Measurements from ENCODE around the gene SHANK3.
"Not testable (repeated sequence)": the region's sequence is repeated elsewhere in the genome, so short reads cannot be mapped to it uniquely, and the experiment has no call there.

SHANK3 gene

GRCh38 chr22:50653256-50653655, 19.4 kb upstream of the SHANK3 start:
- DNase-seq (ENCODE audit: low read depth in 4 of 4, low spot score in 1 of 4): no peak

GRCh38 chr22:50654664-50655063, 18.0 kb upstream of the SHANK3 start:
- not testable (repeated sequence) for DNase-seq (ENCODE audit: low read depth in 4 of 4, low spot score in 1 of 4)

- no peak for DNase-seq (ENCODE audit: low read depth in 4 of 4, low spot score in 1 of 4)
Measured at GRCh38 chr22:50656122-50657070, 16.2 kb upstream of the SHANK3 start.

GRCh38 chr22:50657925-50658324, 14.7 kb upstream of the SHANK3 start:
- no peak for DNase-seq (ENCODE audit: low read depth in 4 of 4, low spot score in 1 of 4)

- DNase-seq (ENCODE audit: low read depth in 4 of 4, low spot score in 1 of 4): not testable (repeated sequence)
Measured at GRCh38 chr22:50659711-50660110, 12.9 kb upstream of the SHANK3 start.

DNA sequence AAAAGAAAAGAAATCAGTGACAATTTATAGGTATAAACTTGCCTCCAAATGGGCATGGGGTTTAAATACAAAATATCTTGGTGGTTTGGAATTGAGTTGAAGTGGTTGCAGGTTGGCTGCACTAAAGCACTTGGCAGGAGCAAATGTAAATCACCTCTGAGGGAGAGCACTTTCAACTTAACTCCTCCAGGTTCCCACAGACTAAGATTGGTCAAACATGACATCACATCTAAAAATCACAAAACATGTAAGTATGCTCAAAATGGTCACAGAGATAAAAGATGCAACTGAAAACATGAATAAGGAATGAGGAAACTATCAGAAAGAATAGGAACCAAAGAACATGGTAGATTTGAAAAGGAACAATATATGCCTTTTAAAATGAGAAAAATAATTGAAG, 12.3 kb upstream of the SHANK3 start:
- DNase-seq (ENCODE audit: low read depth in 4 of 4, low spot score in 1 of 4): no peak

GRCh38 chr22:50665212-50665611, 7.4 kb upstream of the SHANK3 start:
- DNase-seq (ENCODE audit: low read depth in 4 of 4, low spot score in 1 of 4): no peak

DNA sequence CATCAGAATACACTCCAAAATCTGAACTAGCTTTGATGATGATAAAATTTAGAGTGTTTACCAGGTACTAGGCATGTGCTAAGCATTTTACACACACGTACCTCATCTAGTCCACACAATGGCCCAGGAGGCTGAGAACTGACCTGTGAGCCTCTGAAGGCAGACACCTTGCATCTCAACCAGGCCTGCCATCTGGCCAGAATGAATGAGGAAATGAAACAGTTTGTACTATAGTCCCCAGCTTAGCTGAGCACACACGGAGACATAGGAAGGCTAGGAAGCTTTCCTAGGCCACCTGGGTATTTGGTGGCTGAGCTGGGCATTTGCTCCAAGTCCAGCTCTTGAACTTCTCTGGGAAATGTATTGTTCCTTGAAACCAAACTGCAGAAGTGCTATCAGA, 6.9 kb upstream of the SHANK3 start:
- no peak for DNase-seq (ENCODE audit: low read depth in 4 of 4, low spot score in 1 of 4)

GRCh38 chr22:50670513-50670912, 2.1 kb upstream of the SHANK3 start:
- no peak for DNase-seq (ENCODE audit: low read depth in 4 of 4, low spot score in 1 of 4)

DNA sequence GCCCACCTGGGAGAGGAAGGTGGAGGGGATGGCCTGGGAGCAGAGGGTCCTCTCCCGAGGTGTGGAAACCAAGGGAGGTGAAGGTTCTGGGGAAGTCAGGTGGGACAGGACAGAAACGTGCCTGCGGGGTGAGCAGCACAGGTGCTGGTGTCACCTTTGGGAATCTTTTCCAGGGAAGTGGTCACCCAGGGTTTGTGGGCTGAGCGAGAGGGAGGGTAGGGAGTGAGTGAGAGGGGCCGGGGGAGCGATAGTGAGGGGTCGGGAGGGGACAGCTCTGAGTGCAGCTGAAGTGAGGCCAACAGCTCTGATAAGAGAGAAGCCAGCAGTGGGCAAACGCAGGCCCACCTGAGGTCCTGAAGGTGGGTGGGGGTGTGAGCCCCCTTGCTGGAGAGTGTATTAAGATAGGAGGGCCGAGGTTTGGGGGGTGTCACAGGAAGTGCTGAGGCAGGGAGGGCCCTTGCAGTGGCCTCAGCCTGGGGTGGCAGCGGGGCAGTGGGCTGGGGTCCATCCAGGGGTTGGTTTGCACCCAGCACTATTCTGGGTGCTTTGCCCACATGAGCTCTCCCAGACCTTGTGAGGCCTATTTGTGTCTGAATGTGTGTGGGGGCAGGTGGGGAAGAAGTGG, 1.6 kb upstream of the SHANK3 start:
- no peak for DNase-seq (ENCODE audit: low read depth in 4 of 4, low spot score in 1 of 4)

DNA sequence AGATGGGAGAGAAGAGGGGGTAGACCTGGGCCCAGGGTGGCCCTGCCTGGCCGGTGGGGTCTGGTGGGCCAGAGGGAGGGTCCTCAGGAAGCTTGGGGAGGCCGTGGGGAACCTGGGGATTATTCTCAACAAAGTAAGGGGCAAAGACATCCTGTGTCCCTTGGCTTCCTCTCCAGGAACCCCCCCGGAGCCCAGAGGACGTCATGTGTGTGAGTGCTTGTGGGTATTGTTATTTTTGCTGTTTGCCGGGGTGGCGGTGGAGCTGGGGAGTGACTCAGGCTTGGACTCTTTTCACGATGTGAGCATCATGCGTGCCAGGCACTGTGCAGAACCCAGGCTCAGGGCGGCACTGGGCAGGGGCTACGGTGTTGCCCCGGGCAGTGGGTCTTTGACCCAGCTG, 982 bp upstream of the SHANK3 start:
- no peak for DNase-seq (ENCODE audit: low read depth in 4 of 4, low spot score in 1 of 4)

- DNase-seq (ENCODE audit: low read depth in 4 of 4, low spot score in 1 of 4): no peak
Measured at GRCh38 chr22:50672041-50672440, 582 bp upstream of the SHANK3 start.

DNA sequence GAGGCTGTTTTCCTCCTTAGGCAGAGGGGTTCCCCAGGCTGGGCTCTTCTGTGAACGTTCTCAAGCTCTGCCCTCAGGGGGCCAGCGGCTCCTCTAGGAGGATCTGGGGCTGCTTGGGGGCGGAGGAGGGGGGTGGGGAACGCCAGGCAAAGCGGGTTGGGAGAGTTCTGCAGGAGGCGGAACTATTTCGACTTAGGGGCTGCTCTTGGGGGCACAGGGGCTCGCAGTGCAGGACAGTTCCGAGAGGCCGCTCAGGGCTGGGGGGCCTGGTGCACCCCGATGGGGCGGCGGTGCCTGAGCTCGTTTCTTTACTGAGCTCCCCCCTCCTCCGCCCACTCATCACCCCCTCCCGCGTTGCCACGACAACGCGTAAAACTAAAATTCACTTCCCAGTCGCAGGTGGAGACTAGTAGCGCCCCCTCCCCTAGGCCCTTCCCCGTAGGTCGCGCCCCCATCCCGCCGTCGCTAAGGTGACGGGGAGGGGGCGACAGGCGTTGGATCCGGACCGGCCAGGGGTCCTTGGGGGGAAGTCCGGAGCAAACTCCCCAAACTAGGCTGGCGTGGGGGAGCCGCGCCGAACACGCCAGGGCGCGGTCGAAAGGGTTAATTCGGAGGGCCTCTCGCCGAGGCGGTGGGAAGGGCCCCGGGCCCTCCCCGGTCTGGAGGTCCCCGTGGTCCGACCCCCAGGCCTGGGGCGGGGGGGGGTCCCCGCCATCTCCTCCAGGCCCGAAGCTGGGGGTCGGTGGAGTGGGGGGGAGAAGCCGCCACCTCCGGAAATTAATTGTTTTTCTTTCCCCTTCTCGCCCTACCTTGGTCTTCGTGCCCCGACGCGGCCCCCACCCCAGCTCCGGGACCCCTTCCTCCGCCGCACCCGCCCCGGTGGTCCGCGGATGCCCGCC, 857 bp downstream of the SHANK3 start:
- no peak for DNase-seq (ENCODE audit: low read depth in 4 of 4, low spot score in 1 of 4)

DNA sequence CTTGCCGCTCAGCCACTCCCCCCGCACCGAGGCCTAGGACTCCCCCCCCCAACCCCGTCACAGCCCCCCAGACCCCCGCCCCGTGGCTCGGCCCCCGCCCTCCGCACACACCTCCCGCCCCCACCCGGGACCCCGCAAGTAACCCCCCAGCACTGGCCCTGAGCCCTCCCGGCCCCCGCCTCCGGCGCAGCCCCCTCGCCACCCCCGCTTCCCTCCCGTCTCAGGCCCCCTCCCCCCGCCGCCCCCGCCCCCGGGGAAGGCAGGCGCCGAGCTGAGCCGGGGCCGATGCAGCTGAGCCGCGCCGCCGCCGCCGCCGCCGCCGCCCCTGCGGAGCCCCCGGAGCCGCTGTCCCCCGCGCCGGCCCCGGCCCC, 1.5 kb downstream of the SHANK3 start:
- no peak for DNase-seq (ENCODE audit: low read depth in 4 of 4, low spot score in 1 of 4)

GRCh38 chr22:50674606-50675552, 2.3 kb downstream of the SHANK3 start:
- DNase-seq (ENCODE audit: low read depth in 4 of 4, low spot score in 1 of 4): no peak

DNA sequence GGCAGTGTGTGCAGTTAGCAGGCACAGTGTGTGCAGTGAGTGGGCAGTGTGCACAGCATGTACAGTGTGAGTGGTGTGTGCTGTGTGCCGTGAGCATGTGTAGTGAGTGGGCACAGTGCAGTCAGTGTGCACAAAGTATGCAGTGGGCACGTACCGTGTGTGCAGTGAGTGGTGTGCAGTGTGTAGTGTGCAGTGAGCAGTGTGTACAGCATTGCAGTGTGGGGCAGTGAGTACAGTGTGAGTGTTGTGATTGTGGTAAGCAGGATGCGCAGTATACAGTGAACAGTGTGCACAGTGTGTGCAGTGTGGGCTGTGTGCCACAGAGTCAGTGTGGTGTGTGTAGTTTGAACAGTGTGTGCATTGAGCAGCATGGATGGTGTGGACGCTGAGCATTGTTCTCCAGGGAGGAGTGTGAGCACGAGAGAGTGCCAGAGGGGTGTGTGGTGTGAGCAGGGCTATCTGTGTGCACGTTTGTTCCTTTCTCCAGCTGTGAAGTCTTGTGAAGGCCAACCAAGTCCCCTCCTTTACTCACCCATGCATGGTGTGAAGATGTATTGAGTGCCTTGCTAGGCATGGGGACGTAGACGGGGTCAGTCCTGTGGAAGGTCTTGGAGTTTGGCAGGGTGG, 3.0 kb downstream of the SHANK3 start:
- no peak for DNase-seq (ENCODE audit: low read depth in 4 of 4, low spot score in 1 of 4)

GRCh38 chr22:50676180-50676636, 3.6 kb downstream of the SHANK3 start:
- DNase-seq (ENCODE audit: low read depth in 4 of 4, low spot score in 1 of 4): no peak

GRCh38 chr22:50676661-50677492, 4.3 kb downstream of the SHANK3 start:
- DNase-seq (ENCODE audit: low read depth in 4 of 4, low spot score in 1 of 4): no peak
